Activated gamma-delta T cell treated with anti-CD3 and anti-CD28 coated beads, Interleukin-2, amount 50 U/mL, for 16 hours (primary cell): ENCODE data around the gene COL19A1.
"Not testable (repeated sequence)": the region's sequence is repeated elsewhere in the genome, so short reads cannot be mapped to it uniquely, and the experiment has no call there.

ENCODE experiments used
- DNase-seq: peaks from one replicate; pipeline ENCODE4 v3.0.0-alpha.2; 2020; ENCODE audit warnings: low read depth

COL19A1 gene

DNA sequence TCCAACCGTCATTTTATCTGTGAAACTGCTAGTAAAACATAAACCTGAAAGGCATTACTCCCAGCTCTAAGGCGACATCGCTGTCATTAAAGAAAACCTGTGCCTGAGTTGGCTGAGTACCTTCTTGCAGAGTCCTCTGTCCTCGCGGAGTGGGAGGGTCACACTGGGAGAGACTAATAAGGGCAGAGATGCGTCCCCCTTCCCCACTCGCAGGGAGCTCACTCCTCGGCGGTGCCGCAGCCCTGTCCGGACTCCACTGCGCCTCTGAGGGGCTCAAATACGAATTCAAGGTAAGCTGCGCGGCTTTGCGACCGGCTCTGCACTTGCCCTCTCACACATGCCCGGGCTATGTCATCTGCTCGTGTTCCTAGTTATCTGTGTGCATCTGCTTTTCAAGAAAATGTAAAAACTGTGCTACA lies at the start of gene COL19A1:
Gene COL19A1, plus strand, starts transcription at position 206 of the 419 bp plus-strand sequence. CDS start 13,012 bp downstream, outside the sequence.
- no peak for DNase-seq

DNA sequence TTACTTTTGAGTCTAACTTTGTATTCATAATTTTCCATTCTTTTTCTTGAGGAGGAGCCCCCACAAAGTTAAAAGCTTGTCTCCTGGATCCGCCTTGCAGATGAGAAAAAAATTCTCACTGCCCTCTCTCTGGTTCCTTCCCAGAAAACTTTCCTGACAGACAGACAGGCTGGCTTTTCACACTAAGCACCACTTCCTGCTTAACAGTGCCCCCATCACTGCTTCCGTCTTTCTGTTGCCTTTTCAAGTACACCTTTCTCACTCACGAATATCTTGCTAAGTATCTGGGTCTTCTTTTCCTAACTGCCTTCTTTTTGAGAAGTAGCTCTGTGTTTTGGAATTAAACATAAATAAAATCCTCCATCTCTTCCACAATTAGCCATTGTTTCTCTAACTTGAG lies 49.8 kb upstream of the COL19A1 start:
- no peak for DNase-seq

DNA sequence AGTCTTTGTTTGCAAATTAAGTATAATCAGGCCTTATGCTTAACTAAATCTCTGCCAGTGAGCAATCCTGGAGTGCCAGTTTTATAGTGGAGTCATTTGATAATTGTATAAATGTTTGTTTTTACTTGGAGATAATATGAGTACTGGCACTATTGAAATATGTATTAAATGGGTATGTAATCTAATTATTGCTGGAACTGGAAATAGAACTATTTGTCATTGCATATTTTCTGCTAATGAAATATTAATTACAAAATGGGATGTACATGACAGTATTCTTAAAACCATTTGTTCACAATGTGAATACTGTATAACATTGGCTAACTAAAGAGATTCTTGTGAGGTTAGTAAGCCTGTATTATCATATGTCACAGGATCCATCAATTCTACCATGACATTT lies 49.0 kb upstream of the COL19A1 start:
- no peak for DNase-seq

DNA sequence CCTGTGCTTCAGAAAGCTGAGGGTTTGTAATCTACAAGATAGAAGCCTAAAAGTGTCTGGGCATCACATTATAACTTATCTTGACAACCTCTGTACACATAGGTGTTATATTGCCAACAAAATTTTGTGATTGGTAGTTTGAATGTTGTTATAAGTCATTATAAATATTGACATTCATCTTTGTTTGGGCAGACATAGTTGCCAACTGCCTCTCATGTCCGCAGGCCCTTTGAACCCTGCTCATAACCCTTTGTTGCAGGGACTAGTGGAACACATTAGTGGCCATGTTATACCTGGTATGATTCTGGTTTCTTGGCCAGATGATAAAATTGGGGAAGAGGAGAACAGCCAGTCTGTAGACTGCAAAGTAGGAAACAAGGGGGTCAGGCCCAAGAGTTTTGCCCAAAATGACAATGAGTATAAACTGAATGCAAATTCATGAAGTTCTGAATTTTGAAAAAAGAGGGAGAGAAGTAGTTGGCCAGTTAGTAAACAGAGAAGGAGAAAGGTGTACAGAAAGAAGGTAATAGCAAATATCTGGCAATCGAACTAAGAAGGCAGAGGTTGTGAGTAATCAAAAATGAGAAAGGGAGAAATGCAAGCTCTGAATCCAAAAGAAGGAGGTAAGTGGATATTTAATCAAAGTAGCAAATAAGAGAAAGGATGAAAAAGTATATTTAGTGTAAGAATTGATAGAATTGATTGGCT lies 48.0 kb upstream of the COL19A1 start:
- DNase-seq = no peak

DNA sequence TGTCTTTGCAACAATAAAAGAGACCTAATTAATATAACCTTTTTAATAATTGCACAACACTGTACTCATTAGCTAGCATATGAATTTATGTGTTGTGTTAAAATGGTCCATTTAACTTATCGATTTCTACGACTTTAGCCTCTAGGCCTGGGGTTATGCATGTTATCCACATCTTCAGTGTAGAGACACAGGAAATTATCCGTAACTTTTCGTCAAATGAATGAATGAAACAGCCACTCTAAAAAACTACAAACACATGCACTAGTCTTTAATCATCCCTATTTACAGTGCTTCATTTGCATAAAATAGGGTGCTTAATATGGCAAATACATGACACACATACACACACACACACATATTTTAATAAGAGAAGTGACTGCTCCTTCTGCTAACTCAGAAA lies 47.2 kb upstream of the COL19A1 start:
- no peak for DNase-seq

DNA sequence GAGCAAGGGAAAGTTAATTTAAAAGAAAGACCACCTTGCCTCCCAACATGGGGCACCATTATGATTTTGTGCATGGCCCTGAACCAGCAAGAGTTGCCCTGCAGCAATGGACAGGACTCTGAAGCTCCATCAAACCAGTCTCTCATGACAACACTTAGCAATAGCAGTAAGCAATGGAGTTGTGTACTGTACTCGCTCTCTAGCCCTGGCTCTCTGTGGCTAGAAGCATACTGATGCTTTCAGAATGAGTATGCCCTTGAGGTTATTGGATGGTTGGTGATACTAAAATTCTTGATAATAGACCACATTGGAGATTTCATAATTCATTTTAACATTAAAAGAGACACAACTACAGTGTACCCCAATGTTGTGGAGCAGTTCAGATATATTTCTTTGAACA lies 46.3 kb upstream of the COL19A1 start:
- DNase-seq = no peak

DNA sequence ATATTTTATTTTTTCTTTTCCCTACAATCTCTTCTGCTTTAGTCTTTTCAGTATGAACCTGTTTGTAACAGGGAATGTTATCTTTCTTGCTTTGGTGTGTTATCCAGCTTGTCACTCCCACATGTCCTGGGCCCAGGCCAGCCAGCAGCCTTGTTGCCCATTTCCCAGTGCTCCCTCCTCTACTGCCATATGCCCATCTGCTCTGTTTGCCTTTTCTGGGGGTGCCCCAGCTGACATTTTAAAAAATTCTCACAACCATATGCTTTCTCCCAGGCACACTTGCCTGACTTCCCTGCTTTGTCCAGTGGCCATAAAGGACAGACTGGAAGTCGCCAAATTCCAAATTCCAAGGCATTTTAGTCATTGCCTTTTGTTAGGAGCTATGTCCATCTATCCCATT lies 45.9 kb upstream of the COL19A1 start:
- DNase-seq = no peak

DNA sequence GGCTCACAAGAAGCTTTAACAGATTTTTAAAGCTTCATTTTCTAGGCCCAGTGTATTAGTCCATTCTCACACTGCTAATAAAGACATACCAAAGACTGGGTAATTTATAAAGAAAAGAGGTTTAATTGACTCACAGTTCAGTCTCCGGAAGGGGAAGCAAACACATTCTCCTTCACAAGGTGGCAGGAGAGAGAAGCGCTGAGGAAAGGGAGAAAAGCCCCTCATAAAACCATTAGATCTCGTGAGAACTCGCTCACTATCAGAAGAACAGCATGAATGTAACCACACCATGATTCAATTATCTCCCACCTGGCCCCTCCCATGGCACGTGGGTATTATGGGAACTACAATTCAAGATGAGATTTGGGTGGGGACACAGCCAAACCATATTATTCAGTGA lies 42.0 kb upstream of the COL19A1 start:
- not testable (repeated sequence) for DNase-seq

DNA sequence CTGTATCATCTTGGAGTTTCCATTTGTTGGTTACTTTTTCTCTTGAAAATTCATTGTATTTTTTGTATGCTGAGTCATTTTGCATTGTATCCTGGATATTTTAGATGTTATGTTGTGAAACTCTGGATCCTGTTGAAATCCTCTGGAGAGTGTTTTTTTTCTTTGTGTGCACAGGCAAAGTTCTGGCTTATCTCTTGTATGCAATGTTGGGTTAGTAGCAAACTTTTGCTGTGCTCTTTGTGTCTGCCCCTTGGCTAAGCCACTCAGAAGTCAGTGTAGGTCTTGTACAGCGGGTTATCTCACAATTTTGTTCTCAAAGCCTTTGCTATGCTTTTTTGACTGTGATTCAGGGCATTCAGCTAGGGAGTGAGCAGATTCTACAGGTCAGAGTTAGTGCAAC lies 40.5 kb upstream of the COL19A1 start:
- no peak for DNase-seq

DNA sequence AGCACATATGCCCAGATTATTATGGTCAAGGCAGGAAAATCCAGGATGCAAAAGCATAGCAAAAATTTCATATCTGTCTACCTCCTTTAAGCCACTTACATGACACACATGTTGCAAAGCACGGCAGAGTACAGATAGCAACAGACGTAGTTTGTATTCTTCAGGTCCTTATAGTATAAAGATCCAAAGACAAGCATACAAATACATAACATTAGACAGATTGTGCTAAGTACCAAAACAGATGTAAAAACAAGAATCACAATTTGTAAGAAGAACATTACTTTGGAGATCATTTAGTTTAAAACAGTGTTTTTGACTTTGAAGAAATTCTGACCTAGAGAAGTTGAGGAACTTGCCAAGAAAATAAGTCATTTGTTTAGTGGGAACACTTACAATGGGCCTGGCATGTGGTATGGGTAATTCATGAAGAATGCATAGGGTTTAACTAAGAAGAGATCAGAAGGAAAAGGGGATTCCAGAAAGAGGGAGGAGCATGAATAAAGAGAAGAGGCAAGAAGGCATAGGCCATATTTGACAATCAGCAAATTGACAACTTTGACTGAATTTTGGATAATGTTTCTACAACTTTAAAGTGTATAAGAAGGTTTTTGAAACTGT lies 39.0 kb upstream of the COL19A1 start:
- DNase-seq = no peak

DNA sequence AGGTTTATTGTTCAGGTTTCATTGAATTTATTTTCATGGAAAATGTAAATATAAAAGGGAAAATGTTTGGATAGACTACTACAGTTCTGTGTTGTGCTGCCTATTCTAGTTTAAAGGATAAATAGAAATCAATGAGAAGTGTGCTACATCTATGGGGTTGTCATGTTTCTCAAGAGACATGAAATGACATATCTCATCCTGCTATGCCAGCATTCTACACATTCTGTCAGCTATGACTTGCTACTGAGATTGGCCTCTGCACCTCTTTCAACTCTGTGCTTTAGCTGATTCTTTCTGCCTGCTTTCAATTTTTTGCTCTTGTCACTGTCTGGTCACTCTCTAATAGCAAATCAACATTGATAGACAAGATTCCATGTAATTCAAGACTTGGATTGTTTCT lies 33.8 kb upstream of the COL19A1 start:
- no peak for DNase-seq

DNA sequence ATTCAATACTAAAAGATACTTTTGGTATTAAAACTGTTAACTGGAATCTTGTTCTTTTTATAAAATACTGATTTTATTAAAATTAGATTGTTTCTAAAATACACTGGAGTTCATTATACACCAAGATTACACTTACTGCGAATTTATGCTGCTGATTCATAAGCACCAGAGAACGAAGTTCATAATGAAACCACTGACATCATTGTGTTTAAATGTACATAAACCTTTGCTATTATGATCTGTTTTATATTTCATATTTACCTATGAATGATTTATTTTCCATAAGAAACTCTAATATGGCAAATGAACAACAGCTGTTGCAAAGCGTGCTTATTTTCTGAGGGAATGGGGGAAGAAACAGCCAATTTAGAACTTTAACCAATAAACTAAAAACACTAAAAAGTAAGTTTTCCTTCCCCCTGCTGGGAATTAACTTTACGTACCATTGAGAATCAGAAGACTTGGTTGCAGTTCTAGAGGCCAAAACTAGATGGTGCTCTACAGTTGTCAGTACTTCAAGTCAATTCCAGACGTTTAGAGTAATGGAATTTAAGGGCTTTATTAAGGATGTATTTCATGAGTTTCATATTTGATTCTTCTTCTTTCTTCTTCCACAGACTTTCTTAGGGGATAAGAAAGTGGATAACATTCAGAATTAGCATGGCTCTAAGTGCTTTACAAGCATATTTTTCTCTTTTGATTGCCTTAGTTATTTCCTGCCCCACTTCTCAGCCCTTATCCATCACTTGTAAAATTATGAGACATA lies 30.8 kb upstream of the COL19A1 start:
- no peak for DNase-seq

DNA sequence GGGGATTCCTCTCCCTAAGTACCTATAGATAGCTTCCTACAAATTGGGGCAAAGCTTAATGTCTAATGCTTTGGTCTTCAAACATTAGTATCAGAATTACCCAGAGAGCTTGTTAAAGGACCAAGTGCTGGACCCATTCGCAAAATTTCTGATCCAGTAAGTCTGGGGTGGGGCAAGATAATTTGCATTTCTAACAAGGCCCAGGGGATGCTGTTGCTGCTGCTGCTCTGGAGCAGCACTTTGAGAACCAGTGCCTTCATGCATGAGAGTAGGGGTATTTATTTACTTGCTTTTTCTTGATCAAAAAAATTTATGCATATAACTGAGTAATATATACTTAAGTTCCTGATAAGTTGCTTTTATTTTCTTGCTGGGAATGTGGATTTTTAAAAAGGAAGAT lies 24.5 kb upstream of the COL19A1 start:
- no peak for DNase-seq

DNA sequence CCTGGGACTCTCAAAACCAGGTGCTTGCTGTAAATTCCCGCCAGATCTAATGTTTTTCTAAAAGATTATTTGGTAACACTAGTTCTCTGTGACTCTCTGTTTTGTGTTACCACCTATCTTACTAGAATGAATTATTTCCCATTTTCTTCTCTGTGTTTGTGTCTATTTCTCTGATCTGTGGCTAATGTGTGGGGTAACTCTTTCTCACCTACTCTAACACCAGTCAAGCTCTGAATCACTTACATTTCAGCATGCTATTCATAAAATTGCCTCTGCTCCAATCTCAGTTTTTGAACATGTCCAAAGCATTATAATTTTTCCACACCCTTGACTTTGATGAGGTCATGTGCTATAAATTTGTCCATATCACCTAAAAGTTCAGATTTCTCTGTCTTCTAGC lies 23.2 kb upstream of the COL19A1 start:
- DNase-seq = no peak

DNA sequence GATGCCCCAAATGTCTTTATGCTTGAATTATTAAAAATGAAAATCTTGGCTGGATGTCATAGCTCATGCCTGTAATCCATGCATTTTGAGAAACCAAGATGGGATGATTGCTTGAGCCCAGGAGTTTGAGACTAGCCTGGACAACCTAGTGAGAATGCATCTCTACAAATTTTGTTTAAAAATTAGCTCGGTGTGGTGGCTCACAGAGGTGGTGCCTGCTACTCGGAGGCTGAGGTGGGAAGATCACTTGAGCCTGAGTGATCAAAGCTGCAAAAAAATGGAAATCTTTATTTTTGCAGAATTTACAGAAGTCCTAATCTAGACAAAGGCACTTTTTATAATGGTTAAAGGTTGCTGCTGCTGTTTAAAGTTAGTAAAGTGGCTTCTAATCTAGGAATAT lies 20.0 kb upstream of the COL19A1 start:
- DNase-seq = no peak

DNA sequence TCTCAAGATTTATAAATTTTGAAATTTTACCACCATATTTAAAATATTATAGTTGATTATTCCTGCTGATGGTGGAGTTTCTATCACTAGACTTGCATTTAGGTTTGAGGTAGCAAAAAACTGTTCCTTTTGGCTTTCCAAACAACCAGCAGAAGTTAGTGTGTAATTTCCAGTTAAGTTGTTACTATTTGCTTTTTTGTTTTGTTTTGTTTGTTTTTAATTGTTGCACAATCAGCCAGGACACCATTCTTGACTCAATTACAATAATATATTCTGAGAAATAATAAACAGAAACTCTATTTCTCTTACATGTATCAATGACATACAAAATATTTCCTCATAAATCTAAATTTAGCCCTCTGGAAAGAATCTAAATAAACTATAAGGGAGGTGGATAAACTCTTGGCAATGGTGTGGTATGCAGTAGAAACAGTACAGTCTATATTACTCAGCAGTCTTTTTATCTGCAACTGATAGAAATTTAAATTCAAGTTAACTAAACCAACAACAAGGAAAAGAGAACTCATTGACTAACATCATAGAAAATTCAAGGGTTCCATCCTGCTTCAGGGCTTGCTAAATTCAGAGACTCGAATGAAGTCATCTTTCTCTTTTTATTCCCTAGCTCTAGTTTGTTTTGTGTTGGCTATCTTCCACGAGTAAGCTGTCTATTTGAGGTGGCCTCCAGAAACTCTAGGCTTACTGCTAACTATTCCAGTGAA lies 19.4 kb upstream of the COL19A1 start:
- no peak for DNase-seq

DNA sequence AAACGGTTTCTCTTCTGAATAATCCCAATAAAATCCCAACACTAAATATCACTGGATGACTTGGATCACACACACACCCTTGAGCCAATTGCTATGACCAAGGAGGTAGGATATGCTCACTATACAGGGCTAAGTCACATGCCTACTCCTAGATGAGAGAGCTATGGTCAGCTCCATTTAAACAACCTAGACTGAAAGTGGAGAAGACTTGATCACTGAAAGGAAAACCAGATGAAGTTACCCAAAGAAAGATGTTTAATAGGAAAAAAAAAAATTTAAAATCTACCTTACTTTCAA lies 18.9 kb upstream of the COL19A1 start:
- no peak for DNase-seq

DNA sequence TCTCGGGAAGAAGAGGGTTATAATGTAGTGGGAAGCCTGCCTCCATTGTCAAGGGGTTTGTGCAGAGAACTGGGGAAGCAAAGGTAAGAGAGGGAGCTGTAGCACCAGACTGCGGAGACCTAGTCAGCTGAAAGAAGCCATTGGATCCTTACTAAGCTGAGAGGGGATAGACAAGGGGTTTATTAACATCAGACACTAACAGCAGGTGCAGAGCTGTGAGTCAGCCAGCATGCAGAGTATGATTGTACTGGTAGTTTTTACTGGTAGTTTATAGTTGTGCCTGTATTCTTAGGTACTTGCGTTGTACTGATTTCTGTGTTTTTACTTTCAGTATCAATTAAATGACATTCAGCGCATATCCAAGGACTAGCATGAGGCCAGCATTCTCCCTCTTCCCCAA lies 17.8 kb upstream of the COL19A1 start:
- no peak for DNase-seq

DNA sequence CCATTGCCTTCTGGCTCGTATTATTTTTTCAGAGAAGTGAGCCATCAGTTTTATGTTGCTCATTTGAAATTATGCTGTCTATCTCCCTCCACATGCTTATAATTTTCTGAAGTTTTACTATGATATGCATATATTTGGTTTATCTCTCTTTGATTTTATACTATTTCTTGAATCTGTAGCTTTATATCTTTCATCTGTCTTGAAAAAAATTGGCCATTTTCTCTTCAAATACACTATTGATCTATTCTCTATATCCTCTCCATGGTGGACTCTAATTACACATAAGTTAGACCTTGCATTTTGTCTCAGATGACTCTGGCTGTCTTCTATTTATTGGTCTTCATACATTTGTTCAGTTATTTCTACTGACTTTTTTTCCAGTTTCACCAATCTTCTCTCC lies 13.7 kb upstream of the COL19A1 start:
- no peak for DNase-seq

DNA sequence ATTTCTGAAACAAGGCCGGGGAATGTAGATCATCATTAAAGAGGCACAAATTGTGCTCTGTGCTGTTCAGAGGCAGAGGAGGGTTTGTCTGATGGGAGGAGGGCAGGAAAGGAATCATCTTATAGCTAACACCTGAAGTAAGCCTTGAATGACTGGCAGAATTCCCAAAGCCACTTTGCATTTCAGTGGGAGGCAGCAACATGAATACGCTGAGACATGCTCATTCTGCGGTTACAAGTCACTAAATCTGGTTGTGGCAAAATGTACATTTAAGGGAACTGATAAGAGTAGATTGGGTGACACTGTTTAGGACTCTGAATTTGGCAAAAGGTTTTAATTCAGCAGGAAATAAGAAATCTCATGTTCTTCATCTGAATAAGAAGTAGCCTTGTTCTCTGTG lies 4.4 kb upstream of the COL19A1 start:
- no peak for DNase-seq

DNA sequence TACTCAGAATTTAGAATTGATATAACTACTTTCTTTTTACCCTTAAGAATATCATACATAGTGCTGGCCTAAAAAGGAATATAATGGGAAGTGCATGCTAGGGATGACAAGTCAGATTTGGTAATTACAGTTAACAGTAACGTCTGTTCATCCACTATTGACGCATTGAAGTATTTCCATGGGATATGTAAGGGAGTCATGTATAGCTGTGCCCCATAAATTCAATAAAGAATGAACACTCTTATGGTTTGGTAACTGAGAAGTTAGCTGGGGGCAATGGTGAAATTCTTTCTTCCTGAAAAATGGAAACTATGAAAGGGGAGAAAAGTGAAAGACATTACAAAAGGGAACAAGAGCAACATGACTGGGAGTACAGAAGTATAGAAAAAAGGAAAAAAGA lies 2.6 kb upstream of the COL19A1 start:
- no peak for DNase-seq

DNA sequence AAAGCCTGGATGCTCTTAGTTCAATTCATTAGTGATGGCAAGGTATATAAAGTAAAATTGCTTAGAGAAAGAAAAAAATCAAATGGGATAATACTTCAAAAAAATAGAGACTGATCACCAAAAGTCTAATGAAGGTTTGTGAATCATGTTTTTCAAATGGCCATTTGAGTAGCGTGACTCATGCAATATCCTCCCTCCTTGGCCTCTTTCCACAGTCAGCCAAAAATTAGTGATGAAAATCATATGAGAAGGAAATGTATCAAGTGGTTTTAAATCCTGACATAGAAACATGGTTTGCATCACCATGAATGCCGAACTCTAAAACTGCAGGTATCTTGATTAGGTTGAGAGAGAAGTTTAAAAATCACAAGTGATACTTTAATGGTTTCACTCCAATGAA lies 1.2 kb upstream of the COL19A1 start:
- DNase-seq = no peak
